Measurements from ENCODE around the gene SORBS2. TPM values are rescaled to one million over a fixed set of nuclear protein-coding genes. Genes with fewer than 3 reads are reported as not detected.

The SORBS2 gene
- total and polyA plus RNA-seq, 2 of the 4 experiments (the other 2 are of a cell fraction), result 0.18 TPM; not detected in 1

- peak; percentile 7 for DNase-seq
- no peak overlapping the region for H4K5ac ChIP-seq (ENCODE audit: low read depth, low read length)
- CTCF ChIA-PET, result no interaction called here
- no peak overlapping the region for H4K8ac ChIP-seq (ENCODE audit: low read depth in 2 of 2, low read length in 2 of 2)
- TF ChIP-seq MAZ (IDR thresholded peaks at IDR 0.05; ENCODE audit: borderline replicate concordance, low read depth, low read length) (no peak), MXI1 (IDR thresholded peaks at IDR 0.05; ENCODE audit: borderline replicate concordance, low read depth, low read length) (no peak), CEBPB (IDR thresholded peaks at IDR 0.05; ENCODE audit: low read depth, low read length) (no peak), RAD21 (IDR thresholded peaks at IDR 0.05; ENCODE audit: low read length) (no peak), MAFK (IDR thresholded peaks at IDR 0.05; ENCODE audit: low read depth, low read length) (no peak), USF2 (IDR thresholded peaks at IDR 0.05; ENCODE audit: low read depth, low read length) (no peak), SMC3 (IDR thresholded peaks at IDR 0.05; ENCODE audit: low read depth, low read length) (no peak), BHLHE40 (IDR thresholded peaks at IDR 0.05; ENCODE audit: low read depth, low read length) (no peak), FOS (IDR thresholded peaks at IDR 0.05; ENCODE audit: low read depth, low read length) (no peak), CHD1 (IDR thresholded peaks at IDR 0.05; ENCODE audit: low read depth, low read length) (no peak)
- no peak overlapping the region for H2AK9ac ChIP-seq (replicated peaks; ENCODE audit: low read depth, low read length, poor library complexity)
- H3K18ac ChIP-seq (ENCODE audit: low read depth, low read length), result no peak overlapping the region
- H3K9me3 ChIP-seq (ENCODE audit: control insufficient read depth, insufficient read depth, low read length), result no peaks in the 10 kb centered on the region
- H2BK20ac ChIP-seq (ENCODE audit: low read depth, low read length), result no peak overlapping the region
- H2BK120ac ChIP-seq (ENCODE audit: low read depth, low read length), result no peak overlapping the region
- H3K9ac ChIP-seq (ENCODE audit: low read depth, low read length), result no peak overlapping the region
- no peak overlapping the region for H2AK5ac ChIP-seq (ENCODE audit: low read depth, low read length)
- in situ Hi-C loops (cut with MboI; ENCODE audit: low sequenced_read_pairs), result no loop called here
- H4K91ac ChIP-seq (ENCODE audit: insufficient read depth, low read depth, low read length), result no peak overlapping the region
- H3K4ac ChIP-seq (ENCODE audit: low read depth, low read length), result no peak overlapping the region
- no CpG with 5 or more reads among the region's 4 CpGs for WGBS, 2 experiments (ENCODE audit: extremely low coverage in 2 of 2, insufficient read length in 1 of 2)
- no peak overlapping the region for H3K27ac ChIP-seq (ENCODE audit: insufficient read depth, low read length)
- no peak overlapping the region for H3K14ac ChIP-seq (replicated peaks; ENCODE audit: low read depth, low read length)
- H3K36me3 ChIP-seq (ENCODE audit: control insufficient read depth, insufficient read depth, low read length), result no peaks in the 10 kb centered on the region
- peaks cover 4% of the 10 kb centered on the region; the same call in 1 of the 2 replicates for H3K9me1 ChIP-seq (ENCODE audit: insufficient read depth, low read length)
- H4K20me1 ChIP-seq (ENCODE audit: insufficient read depth, low read length), result no peaks in the 10 kb centered on the region
- POLR2A ChIA-PET (ENCODE audit: unreplicated experiment), result no interaction called here
- H3K56ac ChIP-seq (ENCODE audit: extremely low read depth, insufficient read depth, low read length), result no peak overlapping the region
- H3K23ac ChIP-seq (ENCODE audit: low read depth, low read length), result no peak overlapping the region
- no peak overlapping the region for H2BK5ac ChIP-seq (ENCODE audit: low read depth, low read length, poor library complexity, severe bottlenecking)
- H3K4me1 ChIP-seq (ENCODE audit: control insufficient read depth, insufficient read depth, low read length), result no peaks in the 10 kb centered on the region
- no peak overlapping the region for H3K4me3 ChIP-seq (ENCODE audit: insufficient read depth, low read depth, low read length)
- BruUV-seq (replicated peaks), result no TSS peak
- H3K79me1 ChIP-seq (ENCODE audit: low read depth in 1 of 2, low read length in 2 of 2), result no peaks in the 10 kb centered on the region
- ATAC-seq (ENCODE audit: low read depth), result no peak
- no peak overlapping the region for H3K4me2 ChIP-seq (ENCODE audit: low read depth, low read length)
- H2AFZ ChIP-seq (replicated peaks; ENCODE audit: low read length, poor library complexity), result no peak overlapping the region
- intact Hi-C loops (cut with micrococcal nuclease), result no loop called here
- no peak overlapping the region for H2BK15ac ChIP-seq (ENCODE audit: low read depth, low read length)
- dilution Hi-C loops (cut with HindIII; ENCODE audit: low sequenced_read_pairs, unreplicated experiment), result no loop called here
- peaks cover 7% of the 10 kb centered on the region for H3K27me3 ChIP-seq (ENCODE audit: control insufficient read depth, insufficient read depth, low read length)
These were observed 10.5 kb downstream of the SORBS2 start for GRCh38 chr4:185801471-185801870.

Measured in IMR-90 (cell line).